HG03097 (cell line): ENCODE measurements around the gene UBA52.
A peak's percentile ranks its signal among the peaks of the same experiment; 100 is the strongest.
"Not testable (repeated sequence)": the region's sequence is repeated elsewhere in the genome, so short reads cannot be mapped to it uniquely, and the experiment has no call there.

Source experiments
- ATAC-seq: cut with Tn5 transposase; IDR thresholded peaks from one replicate; pipeline ENCODE4 v1.9.1; 2021; ENCODE audit not compliant: unreplicated experiment, low FRiP score

UBA52 gene

GRCh38 chr19:18571564-18572344, at the start of gene UBA52:
UBA52 (plus strand) TSS chr19:18571857; CDS start chr19:18573301, 1,444 bp downstream.
- ATAC-seq, result peak; percentile 90

- peak; percentile 87 for ATAC-seq
Measured at GRCh38 chr19:18522124-18522861, 49.4 kb upstream of the UBA52 start.

- not testable (repeated sequence) for ATAC-seq
Measured at GRCh38 chr19:18522862-18523440, 48.7 kb upstream of the UBA52 start.

- ATAC-seq, result no peak
Measured at GRCh38 chr19:18523841-18524240, 47.8 kb upstream of the UBA52 start.

- ATAC-seq, result no peak
Measured at GRCh38 chr19:18526316-18526715, 45.3 kb upstream of the UBA52 start.

GRCh38 chr19:18529782-18530181, 41.9 kb upstream of the UBA52 start:
- ATAC-seq, result no peak

- no peak for ATAC-seq
Measured at GRCh38 chr19:18531485-18531884, 40.2 kb upstream of the UBA52 start.

DNA sequence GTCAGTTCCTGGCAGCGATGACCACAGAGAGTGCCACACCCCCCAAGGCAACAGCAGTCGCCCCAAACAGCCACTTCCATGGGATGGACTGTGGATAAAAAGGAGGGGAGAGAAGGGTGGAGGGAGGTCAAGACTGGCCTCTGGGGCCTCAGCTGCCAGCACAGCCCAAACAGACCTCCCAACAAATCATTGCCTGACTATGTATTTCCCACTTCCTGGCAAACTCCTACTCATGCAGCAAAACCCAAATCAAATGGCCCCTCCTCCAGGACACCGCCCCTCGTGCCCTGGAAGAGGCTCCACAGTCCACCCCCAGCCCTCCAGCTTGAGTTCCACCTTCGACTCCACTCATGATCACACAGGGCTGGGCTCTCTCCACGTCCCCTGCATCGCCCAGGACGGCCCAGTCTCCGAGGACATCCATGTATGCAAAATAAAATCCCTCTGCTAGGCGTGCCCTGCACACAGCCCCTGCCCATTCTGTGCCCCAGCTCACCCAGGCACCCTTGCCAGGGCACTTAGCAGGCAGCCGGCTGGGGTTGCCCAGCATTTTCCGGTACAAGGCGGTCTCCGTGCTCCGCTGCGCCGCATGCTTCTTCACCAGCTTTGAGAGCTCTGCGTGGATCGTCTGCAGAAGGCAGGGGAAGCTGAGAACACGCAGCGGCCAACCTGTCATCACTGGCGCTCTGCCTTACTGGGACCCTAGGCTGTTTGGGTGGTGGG, 39.3 kb upstream of the UBA52 start:
- no peak for ATAC-seq

DNA sequence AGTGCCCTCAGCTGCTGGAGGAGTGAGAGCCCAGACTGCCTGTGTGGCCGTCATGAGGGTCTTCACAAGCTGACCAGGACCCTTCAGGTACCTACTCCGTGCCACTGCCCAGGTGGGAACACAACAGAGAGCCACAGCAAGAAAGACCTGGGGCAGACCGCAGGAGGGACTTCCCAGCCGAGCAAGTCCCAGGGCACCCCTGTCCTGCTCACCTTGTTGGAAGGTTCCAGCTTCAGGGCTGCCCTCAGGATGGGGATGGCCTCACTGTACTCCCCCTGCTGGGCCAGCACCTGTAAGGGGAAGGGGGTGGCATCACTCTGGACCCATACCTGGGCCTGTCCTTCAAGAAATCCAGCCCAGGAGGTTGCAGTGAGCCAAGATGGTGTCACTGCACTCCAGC, 38.6 kb upstream of the UBA52 start:
- no peak for ATAC-seq

- no peak for ATAC-seq
Measured at GRCh38 chr19:18536475-18536874, 35.2 kb upstream of the UBA52 start.

GRCh38 chr19:18537431-18537830, 34.2 kb upstream of the UBA52 start:
- ATAC-seq, result no peak

DNA sequence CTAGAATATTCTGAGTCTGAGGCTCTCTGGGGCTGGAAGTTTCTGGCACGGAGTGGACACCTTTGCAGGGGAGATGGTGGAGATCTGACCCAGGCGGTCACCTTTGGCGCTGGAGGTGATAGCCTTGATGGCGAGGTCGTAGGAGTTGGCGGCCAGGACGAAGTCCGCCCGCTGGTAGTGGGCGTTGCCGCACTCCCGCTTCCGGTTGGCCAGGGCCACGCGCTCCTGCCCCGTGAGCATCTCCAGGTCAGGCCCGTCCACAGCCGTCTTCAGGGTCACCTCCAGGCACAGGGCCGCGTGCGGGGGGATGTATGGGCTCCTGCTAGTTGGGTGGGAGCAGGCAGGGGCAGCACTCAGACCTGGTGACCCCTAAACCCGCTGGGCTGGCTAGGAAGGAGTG, 33.5 kb upstream of the UBA52 start:
- no peak for ATAC-seq

DNA sequence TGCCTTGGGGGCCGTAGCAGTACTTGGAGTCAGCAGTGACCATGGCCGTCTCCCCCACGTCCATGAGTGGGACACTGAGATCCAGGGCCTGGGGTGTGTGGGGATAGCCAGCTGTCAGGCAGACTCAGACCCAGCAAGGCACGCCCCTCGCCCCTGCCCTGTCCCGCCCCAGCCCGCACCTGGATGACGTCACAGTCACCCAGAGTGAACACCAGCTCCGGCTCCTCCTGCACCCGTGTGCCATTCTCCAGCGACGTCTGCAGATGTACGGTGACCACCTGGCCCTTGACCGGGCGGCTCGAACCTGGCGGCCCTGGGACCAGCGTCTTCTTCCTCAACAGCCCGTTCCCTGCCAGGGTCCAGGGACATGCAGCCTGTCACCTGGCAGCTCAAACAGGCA, 32.3 kb upstream of the UBA52 start:
- ATAC-seq, result no peak

DNA sequence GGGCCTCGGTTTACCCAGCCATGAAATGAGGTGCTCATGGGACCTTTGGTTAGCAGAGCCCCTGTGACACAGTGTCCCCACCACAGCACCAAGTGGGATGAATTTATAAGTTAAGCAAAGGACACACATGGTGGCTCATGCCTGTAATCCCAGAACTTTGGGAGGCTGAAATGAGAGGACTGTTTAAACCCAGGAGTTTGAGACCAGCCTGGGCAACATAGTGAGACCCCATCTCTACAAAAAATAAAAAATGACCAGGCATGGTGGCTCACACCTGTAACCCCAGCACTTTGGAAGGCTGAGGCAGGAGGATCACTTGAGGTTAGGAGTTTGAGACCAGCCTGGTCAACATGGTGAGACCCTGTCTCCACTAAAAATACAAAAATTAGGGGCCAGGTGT, 31.5 kb upstream of the UBA52 start:
- ATAC-seq, result not testable (repeated sequence)

- ATAC-seq, result no peak
Measured at GRCh38 chr19:18541258-18541991, 30.2 kb upstream of the UBA52 start.

- ATAC-seq, result no peak
Measured at GRCh38 chr19:18541992-18542940, 29.4 kb upstream of the UBA52 start.

GRCh38 chr19:18542941-18543813, 28.5 kb upstream of the UBA52 start, which contains the start of gene FKBP8:
FKBP8 (minus strand) TSS chr19:18543573; CDS start chr19:18541970, 1,603 bp downstream.
- ATAC-seq, result peak; percentile 90

- ATAC-seq, result peak; percentile 24
Measured at GRCh38 chr19:18543814-18544475, 27.7 kb upstream of the UBA52 start.
